Natural killer cell (primary cell): ENCODE measurements around the gene SBNO1. TPM values are rescaled to one million over a fixed set of nuclear protein-coding genes. Genes with fewer than 3 reads are reported as not detected.

Experiments used
- ATAC-seq, 3 donors: fragments of 150-1000 bp in 2 of 3; fragments of 200-7000 bp in 1 of 3; cut with Tn5 transposase; 1 replicate in 1 of 3; 2 replicates in 2 of 3; pipeline ENCODE4 v1.10.0; 2021; ENCODE audit warnings: mild to moderate bottlenecking in 2 of 3, moderate library complexity in 2 of 3
- DNase-seq, 2 donors: peaks; one replicate each; pipeline versions ENCODE4 v3.0.0 to v3.0.0-alpha.2; 2013 to 2021; ENCODE audit warnings: mixed read lengths in 1 of 2
- H3K27ac ChIP-seq: one replicate; pipeline ENCODE4 v1.5.1; 2013; ENCODE audit warnings: mild to moderate bottlenecking, low read length
- H3K27me3 ChIP-seq: one replicate; pipeline ENCODE4 v1.6.1; 2013; ENCODE audit warnings: low read length; ENCODE audit not compliant: control insufficient read depth, insufficient read depth
- H3K36me3 ChIP-seq: one replicate; pipeline ENCODE4 v1.6.1; 2013; ENCODE audit warnings: low read length; ENCODE audit not compliant: control insufficient read depth, insufficient read depth
- H3K4me1 ChIP-seq: one replicate; pipeline ENCODE4 v1.6.1; 2013; ENCODE audit warnings: low read length; ENCODE audit not compliant: control insufficient read depth, insufficient read depth
- H3K4me3 ChIP-seq: one replicate; pipeline ENCODE4 v1.5.1; 2013; ENCODE audit warnings: low read length
- H3K9me3 ChIP-seq: one replicate; pipeline ENCODE4 v1.6.1; 2013; ENCODE audit warnings: low read length; ENCODE audit not compliant: control insufficient read depth, insufficient read depth
- H3K27ac Mint-ChIP-seq, 2 donors: one replicate each; pipeline ENCODE4 v1.8.0; 2022; ENCODE audit warnings: mild to moderate bottlenecking in 2 of 2, mixed read lengths in 2 of 2, moderate library complexity in 1 of 2
- H3K27me3 Mint-ChIP-seq, 2 donors: one replicate each; pipeline ENCODE4 v1.8.0; 2022; ENCODE audit warnings: low read depth in 2 of 2, mixed read lengths in 2 of 2
- H3K36me3 Mint-ChIP-seq: one replicate; pipeline ENCODE4 v1.8.0; 2022; ENCODE audit warnings: mixed read lengths
- H3K4me1 Mint-ChIP-seq, 2 donors: one replicate each; pipeline ENCODE4 v1.8.0; 2022; ENCODE audit warnings: mixed read lengths in 2 of 2
- H3K4me3 Mint-ChIP-seq: one replicate; pipeline ENCODE4 v1.8.0; 2022; ENCODE audit warnings: mild to moderate bottlenecking, moderate library complexity, mixed read lengths
- H3K9me3 Mint-ChIP-seq, 2 donors: one replicate each; pipeline ENCODE4 v1.8.0; 2022; ENCODE audit warnings: mixed read lengths in 2 of 2
- CTCF ChIP-seq: fragments of 200-600 bp; IDR thresholded peaks from one replicate; pipeline ENCODE4 v1.8.0; 2022; ENCODE audit warnings: antibody characterized with exemption
- WGBS: methylation state at CpG from one replicate; pipeline ENCODE4 v1.1.7; 2013; ENCODE audit warnings: missing lambda C conversion rate; ENCODE audit not compliant: insufficient coverage; 5-methylcytosine and 5-hydroxymethylcytosine counted together
- intact Hi-C: fragments of 100-400 bp; cut with micrococcal nuclease; formaldehyde crosslinking; loops from one replicate; pipeline ENCODE4 v1.14.2; 2022
- total RNA-seq, 4 donors: library from RNA; stranded (reverse); fragments of 120-200 nt in 1 of 4; gene quantifications; one replicate each; pipeline versions ENCODE4 v1.2.3 to v1.2.4, GENCODE V29; 2013 to 2022

Gene SBNO1
- total RNA-seq, 3 donors from 2014 or later (not counting 1 experiment from before 2014, with no cell fraction given): 30.7 to 40.3 (median 34.3) TPM

GRCh38 chr12:123398550-123399254 is 34.1 kb upstream of the SBNO1 start:
- peaks cover 7% of the 10 kb centered on the region for H3K36me3 Mint-ChIP-seq
- H3K27me3 ChIP-seq: no peaks in the 10 kb centered on the region
- ATAC-seq: no peak

GRCh38 chr12:123398177-123398549 is 33.5 kb upstream of the SBNO1 start:
- Histone ChIP-seq H3K4me3 (no peak overlapping the region), H3K36me3 (peaks cover 55% of the 10 kb centered on the region), H3K27me3 (no peaks in the 10 kb centered on the region), H3K9me3 (no peaks in the 10 kb centered on the region), H3K4me1 (no peaks in the 10 kb centered on the region), H3K27ac (no peak overlapping the region)
- DNase-seq: no peak
- 95% methylated on average over 10 of the region's 10 CpGs for WGBS
- H3K27me3 Mint-ChIP-seq: no peaks in the 10 kb centered on the region
- H3K36me3 Mint-ChIP-seq: peaks cover 7% of the 10 kb centered on the region
- H3K4me3 Mint-ChIP-seq: no peak overlapping the region
- intact Hi-C loops: no loop called here
- no peaks in the 10 kb centered on the region for H3K9me3 Mint-ChIP-seq
- TF ChIP-seq CTCF: no peak
- ATAC-seq: no peak
- peaks cover 10 to 11% of the 10 kb centered on the region in 2 donors for H3K4me1 Mint-ChIP-seq
- H3K27ac Mint-ChIP-seq: no peak overlapping the region

More at GRCh38 chr12:123398550-123399254, 34.1 kb upstream of the SBNO1 start:
- Mint-ChIP-seq H3K27me3 (no peaks in the 10 kb centered on the region), H3K4me1 (peaks cover 7 to 11% of the 10 kb centered on the region in 2 donors), H3K9me3 (no peaks in the 10 kb centered on the region), H3K27ac (no peak overlapping the region), H3K4me3 (no peak overlapping the region)
- Histone ChIP-seq H3K4me1 (no peaks in the 10 kb centered on the region), H3K27ac (no peak overlapping the region), H3K36me3 (peaks cover 58% of the 10 kb centered on the region), H3K4me3 (no peak overlapping the region), H3K9me3 (no peaks in the 10 kb centered on the region)
- intact Hi-C loops: no loop called here
- 97% methylated on average over 14 of the region's 14 CpGs for WGBS
- no peak for TF ChIP-seq CTCF
- no peak for DNase-seq

GRCh38 chr12:123397400-123397799 is 32.8 kb upstream of the SBNO1 start:
- H3K36me3 ChIP-seq: peaks cover 47% of the 10 kb centered on the region
- H3K4me1 ChIP-seq: no peaks in the 10 kb centered on the region
- Mint-ChIP-seq H3K36me3 (peaks cover 7% of the 10 kb centered on the region), H3K4me1 (peaks cover 11 to 12% of the 10 kb centered on the region in 2 donors), H3K9me3 (no peaks in the 10 kb centered on the region), H3K4me3 (no peak overlapping the region), H3K27ac (no peak overlapping the region), H3K27me3 (no peaks in the 10 kb centered on the region)
- DNase-seq (no peak), ATAC-seq (no peak)
- H3K4me3 ChIP-seq: no peak overlapping the region
- no peak for TF ChIP-seq CTCF
- no peaks in the 10 kb centered on the region for H3K9me3 ChIP-seq
- intact Hi-C loops: no loop called here
- H3K27ac ChIP-seq: no peak overlapping the region
- 98% methylated on average over 6 of the region's 6 CpGs for WGBS
- no peaks in the 10 kb centered on the region for H3K27me3 ChIP-seq

GRCh38 chr12:123396954-123397353 is 32.3 kb upstream of the SBNO1 start:
- TF ChIP-seq CTCF: no peak
- H3K36me3 ChIP-seq: peaks cover 45% of the 10 kb centered on the region
- peaks cover 2% of the 10 kb centered on the region for H3K4me1 ChIP-seq
- ATAC-seq: no peak
- no peak overlapping the region for H3K4me3 ChIP-seq
- no peaks in the 10 kb centered on the region for H3K9me3 ChIP-seq
- intact Hi-C loops: no loop called here
- H3K27me3 ChIP-seq: no peaks in the 10 kb centered on the region
- H3K36me3 Mint-ChIP-seq: peaks cover 7% of the 10 kb centered on the region
- no peak for DNase-seq
- no peak overlapping the region for H3K4me3 Mint-ChIP-seq
- H3K27me3 Mint-ChIP-seq: no peaks in the 10 kb centered on the region
- no peak overlapping the region for H3K27ac ChIP-seq
- WGBS: 94% methylated on average over 9 of the region's 9 CpGs
- H3K27ac Mint-ChIP-seq: no peak overlapping the region
- peaks cover 12% of the 10 kb centered on the region in 2 donors for H3K4me1 Mint-ChIP-seq
- H3K9me3 Mint-ChIP-seq: no peaks in the 10 kb centered on the region
